PFSK-1 (cell line): ENCODE data around the gene CIART.

ENCODE experiments used
- FOXP2 ChIP-seq: optimal IDR thresholded peaks from 2 replicates; pipeline ENCODE3; 2011; ENCODE audit warnings: borderline replicate concordance, control low read depth, inconsistent platforms; ENCODE audit not compliant: insufficient read depth; ENCODE audit errors: extremely low read length, extremely low read depth
- POLR2AphosphoS5 ChIP-seq: IDR thresholded peaks from 2 replicates; pipeline ENCODE4 v1.6.1; 2012; ENCODE audit warnings: low read depth, mild to moderate bottlenecking, control low read depth, low read length, moderate library complexity
- REST ChIP-seq, 2 experiments: IDR thresholded peaks; 2 replicates each; pipeline versions ENCODE4 v1.6.1 to v1.8.0; 2011 to 2012; ENCODE audit warnings: low read depth in 2 of 2, low read length in 2 of 2, control low read depth in 1 of 2, inconsistent platforms in 1 of 2, mild to moderate bottlenecking in 1 of 2, moderate library complexity in 1 of 2; ENCODE audit not compliant: insufficient read depth in 1 of 2
- SIN3A ChIP-seq: IDR thresholded peaks from 2 replicates; pipeline ENCODE4 v1.6.1; 2012; ENCODE audit warnings: mild to moderate bottlenecking, low read length, moderate library complexity, borderline replicate concordance; ENCODE audit not compliant: insufficient read depth
- TAF1 ChIP-seq: IDR thresholded peaks from 2 replicates; pipeline ENCODE4 v1.6.1; 2012; ENCODE audit warnings: low read length, control low read depth, borderline replicate concordance; ENCODE audit not compliant: insufficient read depth

Gene CIART

DNA sequence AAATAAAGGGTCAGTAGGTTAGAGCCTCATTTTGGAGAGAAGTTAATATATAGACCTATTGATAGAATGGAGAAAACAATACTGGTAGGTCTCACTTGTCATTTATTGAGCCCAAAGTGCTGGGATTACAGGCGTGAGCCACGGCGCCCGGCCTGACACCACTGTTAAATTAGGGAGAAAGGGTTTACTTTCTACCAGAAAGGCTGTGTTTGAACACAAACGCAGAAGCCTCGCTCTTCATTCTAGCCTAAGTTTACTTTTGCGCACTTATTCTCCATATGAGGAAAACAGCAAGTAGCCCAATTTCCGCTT lies 38.3 kb downstream of the CIART start:
- no peak for TF ChIP-seq TAF1
- TF ChIP-seq REST (IDR thresholded peaks at IDR 0.05; ENCODE audit: insufficient read depth in 1 of 2, low read depth in 2 of 2, low read length in 2 of 2): no peak
- no peak for TF ChIP-seq POLR2AphosphoS5

DNA sequence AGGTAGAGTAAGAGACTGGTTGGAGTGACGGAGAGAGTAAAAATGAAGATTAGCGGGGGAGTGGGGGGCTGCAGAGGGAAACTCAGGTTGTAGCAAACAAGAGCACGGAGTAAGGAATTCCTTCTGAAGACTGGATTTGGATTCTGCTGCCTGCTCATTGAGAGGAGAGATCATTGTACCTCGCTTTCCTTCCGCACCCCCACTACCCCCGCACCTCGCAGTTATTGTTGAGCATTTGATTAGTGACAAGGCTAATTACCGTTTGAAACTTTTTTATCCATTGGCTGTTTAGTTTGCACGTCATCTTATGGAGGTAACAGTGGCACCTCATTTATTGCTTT lies 39.4 kb downstream of the CIART start:
- no peak for TF ChIP-seq SIN3A
- TF ChIP-seq REST (IDR thresholded peaks at IDR 0.05; ENCODE audit: insufficient read depth in 1 of 2, low read depth in 2 of 2, low read length in 2 of 2): no peak
- TF ChIP-seq FOXP2: no peak
- TF ChIP-seq TAF1: no peak
- no peak; the same call in 1 of the 2 replicates for TF ChIP-seq POLR2AphosphoS5

- TF ChIP-seq FOXP2: no peak
- no peak for TF ChIP-seq REST (IDR thresholded peaks at IDR 0.05; ENCODE audit: insufficient read depth in 1 of 2, low read depth in 2 of 2, low read length in 2 of 2)
- no peak for TF ChIP-seq POLR2AphosphoS5
- no peak for TF ChIP-seq TAF1
- no peak for TF ChIP-seq SIN3A
Observed at GRCh38 chr1:150322310-150322709, 40.0 kb downstream of the CIART start.

- no peak for TF ChIP-seq FOXP2
- TF ChIP-seq TAF1: no peak
- TF ChIP-seq SIN3A: no peak
- no peak for TF ChIP-seq POLR2AphosphoS5
- TF ChIP-seq REST (IDR thresholded peaks at IDR 0.05; ENCODE audit: insufficient read depth in 1 of 2, low read depth in 2 of 2, low read length in 2 of 2): no peak
Observed at GRCh38 chr1:150332651-150333290, 50.4 kb downstream of the CIART start.
